Activated naive CD4-positive, alpha-beta T cell treated with anti-CD3 and anti-CD28 coated beads for 36 hours (primary cell): ENCODE data around the gene ANKRD33B. TPM values are rescaled to one million over a fixed set of nuclear protein-coding genes. Genes with fewer than 3 reads are reported as not detected.

Source experiments
- CTCF ChIA-PET: fragments of 350-600 bp; sonication (Branson Sonifier 250); formaldehyde crosslinking; loops from one replicate; lab custom pipeline; 2021; ENCODE audit warnings: antibody characterized with exemption; lab: Charles Lee
- DNase-seq: peaks from one replicate; pipeline ENCODE4 v3.0.0-alpha.2; 2020
- H3K27ac Mint-ChIP-seq: one replicate; pipeline ENCODE4 v1.8.0; 2021; ENCODE audit warnings: mild to moderate bottlenecking, mixed read lengths
- H3K27me3 Mint-ChIP-seq: one replicate; pipeline ENCODE4 v1.8.0; 2021; ENCODE audit warnings: low read depth, mixed read lengths
- H3K36me3 Mint-ChIP-seq: one replicate; pipeline ENCODE4 v1.8.0; 2021; ENCODE audit warnings: low read depth, mixed read lengths
- H3K4me1 Mint-ChIP-seq: one replicate; pipeline ENCODE4 v1.8.0; 2021; ENCODE audit warnings: low read depth, mixed read lengths
- H3K4me3 Mint-ChIP-seq: one replicate; pipeline ENCODE4 v1.8.0; 2021; ENCODE audit warnings: mild to moderate bottlenecking, moderate library complexity, mixed read lengths
- H3K9me3 Mint-ChIP-seq: one replicate; pipeline ENCODE4 v1.8.0; 2021; ENCODE audit warnings: mixed read lengths
- intact Hi-C: fragments of 100-400 bp; cut with micrococcal nuclease; formaldehyde crosslinking; loops from one replicate; pipeline ENCODE4 v1.15.1; 2023
- total RNA-seq, 2 experiments: library from RNA; stranded (reverse); gene quantifications; one replicate each; pipeline ENCODE4 v1.2.3, GENCODE V29; 2021

ANKRD33B gene
- total RNA-seq, 2 experiments from 2014 or later, result 1.9 to 2.5 TPM

DNA sequence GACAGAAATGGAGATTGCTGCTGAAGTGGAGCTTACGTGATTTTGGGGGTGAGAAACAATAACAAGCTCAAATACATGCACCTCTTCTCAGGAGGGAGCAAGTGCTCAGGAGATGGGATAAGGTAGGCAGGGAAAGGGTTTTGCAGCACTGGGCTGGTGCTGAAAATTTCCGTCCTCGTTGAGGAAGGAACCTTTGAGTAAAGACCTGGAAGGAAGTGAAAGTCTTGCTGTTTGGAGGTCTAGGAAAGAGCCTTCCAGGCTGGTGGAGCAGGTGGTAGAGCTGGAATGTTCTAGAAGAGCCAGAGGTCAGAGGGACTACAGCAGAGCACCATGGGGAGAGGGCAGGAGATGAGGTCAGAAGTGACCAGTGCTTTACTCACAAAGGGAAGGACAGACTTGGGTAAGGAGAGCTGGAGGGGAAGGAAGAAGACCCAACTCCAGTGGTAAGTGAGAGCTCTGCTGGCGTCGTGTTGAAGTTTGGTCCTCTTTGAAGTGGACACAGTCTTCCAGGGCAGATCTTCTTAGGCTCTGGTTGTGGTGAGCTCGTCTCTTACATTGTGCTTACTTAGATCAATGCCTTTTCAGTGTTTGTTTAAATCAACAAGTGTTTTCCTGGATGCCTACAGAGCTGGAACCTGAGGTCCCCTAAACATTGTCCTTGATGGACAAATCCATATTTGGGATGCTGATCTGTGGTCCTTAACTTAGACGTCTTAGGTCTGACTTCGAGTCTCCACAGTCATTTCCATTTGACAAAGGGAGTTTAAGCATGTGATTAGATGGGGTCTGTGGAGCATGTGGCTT, 21.0 kb downstream of the ANKRD33B start:
- Mint-ChIP-seq H3K27me3 (peaks cover 41% of the 10 kb centered on the region), H3K9me3 (peaks cover 5% of the 10 kb centered on the region), H3K4me3 (no peak overlapping the region), H3K36me3 (peaks cover 3% of the 10 kb centered on the region), H3K4me1 (peaks cover 45% of the 10 kb centered on the region), H3K27ac (no peak overlapping the region)
- CTCF ChIA-PET, result interaction anchor here (0.9 to 1.0 kb wide), 3 partner anchors 9 to 133 kb away, joined by 4 to 6 read pairs (median 5); no protein-coding TSS in a partner anchor
- intact Hi-C loops, result no loop called here
- no peak for DNase-seq

DNA sequence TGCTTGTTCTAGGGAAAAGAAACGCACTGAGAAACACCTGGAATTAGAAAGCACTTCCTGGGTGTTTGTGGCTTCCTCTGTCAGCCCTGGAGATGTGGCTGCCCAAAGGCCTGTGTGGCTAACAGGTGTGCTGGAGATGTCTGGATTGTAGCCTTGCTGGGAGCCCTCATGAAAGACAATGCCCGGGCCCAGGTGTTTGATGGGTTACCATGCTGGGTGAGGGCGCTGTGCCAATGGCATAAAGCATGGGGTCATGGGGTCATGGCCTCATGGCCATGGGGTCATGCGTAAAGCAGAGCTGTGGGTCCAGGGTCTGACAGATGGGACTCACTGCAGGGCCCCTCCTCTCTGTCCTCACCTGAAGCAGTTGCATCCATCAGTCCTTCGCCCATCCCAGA, 21.6 kb downstream of the ANKRD33B start:
- no peak overlapping the region for H3K27ac Mint-ChIP-seq
- peaks cover 41% of the 10 kb centered on the region for H3K27me3 Mint-ChIP-seq
- peaks cover 3% of the 10 kb centered on the region for H3K36me3 Mint-ChIP-seq
- no peak overlapping the region for H3K4me3 Mint-ChIP-seq
- intact Hi-C loops, result no loop called here
- CTCF ChIA-PET, result interaction anchor here (0.9 to 1.0 kb wide), 2 partner anchors 8 to 42 kb away, joined by 5 to 6 read pairs; no protein-coding TSS in a partner anchor
- DNase-seq, result no peak
- peaks cover 6% of the 10 kb centered on the region for H3K9me3 Mint-ChIP-seq
- H3K4me1 Mint-ChIP-seq, result peaks cover 40% of the 10 kb centered on the region

DNA sequence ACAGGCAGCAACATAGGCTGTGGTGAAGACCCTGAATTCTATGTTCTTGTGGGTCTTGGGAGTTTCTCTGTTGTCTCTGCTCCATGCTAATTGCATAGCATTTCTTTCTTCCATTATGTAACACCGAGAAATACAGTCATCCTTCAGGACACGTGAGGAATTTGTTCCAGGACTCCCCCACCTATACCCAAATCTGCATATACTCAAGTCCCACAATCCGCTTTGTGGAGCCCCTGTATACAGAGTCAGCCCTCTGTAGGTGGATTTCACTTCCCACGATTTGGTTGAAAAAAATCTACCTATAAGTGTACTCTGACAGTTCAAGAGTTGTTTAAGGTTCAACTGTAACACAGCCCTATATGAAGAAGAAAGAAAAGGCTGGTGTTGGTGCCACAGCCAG, 22.1 kb downstream of the ANKRD33B start:
- DNase-seq, result no peak
- CTCF ChIA-PET, result no interaction called here
- Mint-ChIP-seq H3K4me3 (no peak overlapping the region), H3K4me1 (peaks cover 39% of the 10 kb centered on the region), H3K27ac (no peak overlapping the region), H3K27me3 (peaks cover 43% of the 10 kb centered on the region), H3K36me3 (peaks cover 3% of the 10 kb centered on the region), H3K9me3 (peaks cover 6% of the 10 kb centered on the region)
- intact Hi-C loops, result no loop called here

DNA sequence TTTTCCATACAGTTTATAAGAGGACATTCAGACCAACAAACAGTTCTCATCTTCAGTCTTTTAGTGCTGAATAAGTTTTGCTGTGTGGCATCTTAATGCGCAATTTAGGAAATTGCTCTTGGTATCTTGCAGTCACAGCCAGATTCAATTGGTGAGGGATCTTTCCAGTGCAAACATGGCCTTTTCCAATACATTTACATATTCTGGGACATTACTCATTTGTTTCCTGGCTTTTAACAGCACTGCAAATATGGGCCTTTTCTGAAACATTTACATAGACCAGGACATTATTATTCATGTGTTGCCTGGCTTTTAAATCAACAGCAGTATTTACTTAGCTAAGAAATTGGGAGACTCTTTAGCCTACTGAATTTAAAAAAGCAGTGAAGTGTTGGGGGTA, 22.7 kb downstream of the ANKRD33B start:
- Mint-ChIP-seq H3K4me3 (no peak overlapping the region), H3K9me3 (peaks cover 6% of the 10 kb centered on the region), H3K36me3 (peaks cover 3% of the 10 kb centered on the region), H3K27me3 (peaks cover 43% of the 10 kb centered on the region), H3K4me1 (peaks cover 36% of the 10 kb centered on the region), H3K27ac (no peak overlapping the region)
- intact Hi-C loops, result no loop called here
- DNase-seq, result no peak
- CTCF ChIA-PET, result no interaction called here

DNA sequence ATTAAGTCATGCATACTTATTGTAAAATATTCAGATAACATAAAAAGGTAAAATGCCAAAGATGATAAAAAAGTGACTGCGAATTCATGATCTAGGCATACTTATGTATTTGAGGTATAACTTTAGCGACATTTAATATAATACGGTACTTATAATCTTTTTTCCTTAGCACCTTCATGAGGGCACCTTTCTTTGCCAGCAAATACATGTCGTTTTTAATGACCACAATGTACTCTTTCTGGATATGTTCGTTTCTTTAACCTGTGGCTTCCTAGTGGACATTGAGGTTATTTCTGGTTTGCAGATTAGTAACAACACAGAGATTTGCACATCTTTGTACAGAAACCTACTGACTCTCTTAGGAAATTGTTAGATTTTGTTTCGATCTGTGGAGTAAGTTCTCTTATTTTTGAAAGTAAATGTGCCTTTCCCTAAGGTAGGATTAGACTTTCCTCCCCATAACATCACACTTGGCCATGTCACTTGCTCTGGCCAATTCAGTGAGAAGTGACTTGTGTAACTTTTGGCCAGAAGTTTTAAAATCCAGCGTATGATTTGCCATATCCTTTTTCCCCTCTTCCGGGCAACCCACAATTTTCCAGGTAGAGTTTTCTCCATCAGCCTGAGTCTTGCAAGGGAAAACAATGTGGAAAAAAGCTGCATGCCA, 24.4 kb downstream of the ANKRD33B start:
- Mint-ChIP-seq H3K27ac (no peak overlapping the region), H3K36me3 (peaks cover 3% of the 10 kb centered on the region), H3K9me3 (peaks cover 6% of the 10 kb centered on the region), H3K4me3 (no peak overlapping the region), H3K27me3 (peaks cover 39% of the 10 kb centered on the region), H3K4me1 (peaks cover 31% of the 10 kb centered on the region)
- intact Hi-C loops, result no loop called here
- no peak for DNase-seq
- CTCF ChIA-PET, result no interaction called here

DNA sequence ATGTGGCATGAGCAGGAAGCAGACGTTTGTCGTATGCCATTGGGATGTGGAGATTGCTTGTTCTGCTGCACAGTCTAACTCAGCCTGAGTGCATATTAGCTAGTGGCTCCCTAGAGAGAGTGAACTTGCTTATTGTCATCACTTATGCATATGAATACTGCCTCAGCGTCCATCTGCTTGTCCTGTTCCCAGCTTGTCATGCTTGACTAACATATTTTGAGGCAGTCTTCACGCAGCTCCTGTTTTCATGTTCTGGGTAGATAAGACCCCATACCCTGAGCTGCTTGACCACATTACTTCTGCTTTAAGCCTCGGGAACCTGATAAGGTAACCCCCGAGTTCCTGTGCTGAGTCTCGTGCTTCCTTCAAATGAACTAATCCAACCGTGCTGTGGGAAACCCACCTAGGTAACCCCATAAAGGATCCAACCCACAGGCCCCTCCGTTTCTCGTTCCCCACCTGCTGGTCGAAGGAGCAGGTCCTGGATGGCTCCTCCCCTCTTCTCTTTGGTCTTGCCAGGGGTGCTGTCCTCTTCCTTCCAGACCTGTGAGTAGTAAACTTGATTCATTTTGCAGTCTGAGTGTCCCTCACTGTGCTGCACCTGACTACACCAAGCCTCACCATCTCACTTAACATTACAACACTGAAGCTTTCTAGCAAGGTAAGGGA, 25.0 kb downstream of the ANKRD33B start:
- peaks cover 41% of the 10 kb centered on the region for H3K27me3 Mint-ChIP-seq
- DNase-seq, result no peak
- H3K27ac Mint-ChIP-seq, result no peak overlapping the region
- H3K4me1 Mint-ChIP-seq, result peaks cover 29% of the 10 kb centered on the region
- CTCF ChIA-PET, result interaction anchor here (0.6 kb wide), 1 partner anchor 19 kb away, joined by 3 read pairs; no protein-coding TSS in a partner anchor
- no peak overlapping the region for H3K4me3 Mint-ChIP-seq
- H3K36me3 Mint-ChIP-seq, result peaks cover 3% of the 10 kb centered on the region
- intact Hi-C loops, result no loop called here
- peaks cover 6% of the 10 kb centered on the region for H3K9me3 Mint-ChIP-seq

DNA sequence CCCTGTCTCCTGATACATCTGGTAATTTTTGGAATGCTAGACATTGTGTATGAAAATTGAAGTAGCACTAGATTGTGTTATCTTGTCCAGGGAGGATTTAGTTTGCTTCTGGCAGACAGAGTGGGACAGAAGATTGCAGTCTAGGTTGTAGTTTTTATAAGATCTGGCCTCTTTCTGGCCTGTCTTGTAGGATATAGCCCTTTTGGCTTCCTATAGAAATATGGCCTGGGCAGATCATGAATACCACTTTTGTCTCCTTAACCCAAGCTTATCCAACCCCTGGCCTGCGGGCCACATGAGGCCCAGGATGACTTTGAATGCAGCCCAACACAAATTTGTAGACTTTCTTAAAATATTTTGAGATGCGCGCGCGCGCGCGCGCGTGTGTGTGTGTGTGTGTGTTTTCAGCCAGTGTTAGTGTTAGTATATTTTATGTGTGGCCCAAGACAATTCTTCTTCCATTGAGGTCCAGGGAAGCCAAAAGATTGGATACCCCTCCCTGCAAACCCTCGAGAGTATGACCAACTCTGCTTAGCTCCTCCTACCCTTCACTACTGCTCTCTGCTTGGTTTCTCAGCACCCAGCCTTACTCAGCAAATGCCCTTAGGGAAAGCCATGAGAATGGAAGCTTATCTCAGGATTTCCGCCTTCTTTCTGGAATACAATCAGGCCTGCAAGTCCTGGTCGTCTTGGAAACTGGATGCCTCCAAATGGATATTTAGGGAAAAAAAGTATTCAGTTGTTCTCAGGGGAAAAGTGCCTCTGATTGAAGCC, 26.5 kb downstream of the ANKRD33B start:
- CTCF ChIA-PET, result interaction anchor here (0.7 to 1.1 kb wide), 3 partner anchors 32 to 566 kb away, joined by 3 read pairs; no protein-coding TSS in a partner anchor
- Mint-ChIP-seq H3K4me3 (no peak overlapping the region), H3K27me3 (peaks cover 36% of the 10 kb centered on the region), H3K9me3 (peaks cover 6% of the 10 kb centered on the region), H3K36me3 (peaks cover 3% of the 10 kb centered on the region), H3K27ac (no peak overlapping the region), H3K4me1 (peaks cover 26% of the 10 kb centered on the region)
- intact Hi-C loops, result no loop called here
- DNase-seq, result no peak

DNA sequence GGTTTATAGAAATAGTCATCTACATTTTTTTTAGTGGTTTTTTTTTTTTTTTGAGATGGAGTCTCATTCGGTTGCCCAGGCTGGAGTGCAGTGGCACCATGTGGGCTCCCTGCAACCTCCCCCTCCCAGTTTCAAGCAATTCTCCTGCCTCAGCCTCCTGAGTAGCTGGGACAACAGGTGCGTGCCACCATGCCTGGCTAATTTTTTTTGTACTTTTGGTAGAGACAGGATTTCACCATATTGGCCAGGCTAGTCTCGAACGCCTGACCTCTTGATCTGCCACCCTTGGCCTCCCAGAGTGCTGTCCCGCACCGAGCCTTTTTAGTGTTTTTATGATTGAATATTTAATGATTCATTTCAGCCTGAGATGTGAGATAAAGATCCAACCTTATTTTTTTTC, 27.3 kb downstream of the ANKRD33B start:
- peaks cover 36% of the 10 kb centered on the region for H3K27me3 Mint-ChIP-seq
- no peak for DNase-seq
- H3K36me3 Mint-ChIP-seq, result peaks cover 3% of the 10 kb centered on the region
- intact Hi-C loops, result no loop called here
- CTCF ChIA-PET, result interaction anchor here (0.7 kb wide), 1 partner anchor 565 kb away, joined by 3 read pairs; no protein-coding TSS in a partner anchor
- no peak overlapping the region for H3K4me3 Mint-ChIP-seq
- peaks cover 29% of the 10 kb centered on the region for H3K4me1 Mint-ChIP-seq
- no peak overlapping the region for H3K27ac Mint-ChIP-seq
- peaks cover 6% of the 10 kb centered on the region for H3K9me3 Mint-ChIP-seq

DNA sequence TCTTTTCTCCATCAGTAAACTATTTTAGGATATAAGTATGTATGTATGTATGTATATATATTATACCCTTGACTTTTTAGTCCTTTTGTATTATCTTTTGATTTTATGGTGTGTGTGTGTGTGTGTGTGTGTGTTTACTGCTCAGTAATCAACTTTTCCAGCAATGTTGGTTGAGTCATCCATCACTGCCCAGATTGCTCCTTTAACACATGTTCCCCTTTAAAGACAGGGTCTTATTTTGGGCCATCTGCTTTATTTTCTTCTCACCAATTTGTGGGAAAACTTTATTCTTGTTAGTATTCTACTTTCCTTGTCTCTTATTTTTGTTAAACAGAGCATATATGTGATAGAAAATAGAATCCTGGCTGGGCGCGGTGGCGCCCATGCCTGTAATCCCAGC, 28.1 kb downstream of the ANKRD33B start:
- intact Hi-C loops, result no loop called here
- H3K4me3 Mint-ChIP-seq, result no peak overlapping the region
- no peak overlapping the region for H3K27ac Mint-ChIP-seq
- H3K27me3 Mint-ChIP-seq, result peaks cover 36% of the 10 kb centered on the region
- peaks cover 29% of the 10 kb centered on the region for H3K4me1 Mint-ChIP-seq
- peaks cover 3% of the 10 kb centered on the region for H3K36me3 Mint-ChIP-seq
- no peak for DNase-seq
- CTCF ChIA-PET, result interaction anchor here (1.0 to 1.1 kb wide), 2 partner anchors 43 to 235 kb away, joined by 3 to 4 read pairs; no protein-coding TSS in a partner anchor
- peaks cover 6% of the 10 kb centered on the region for H3K9me3 Mint-ChIP-seq

DNA sequence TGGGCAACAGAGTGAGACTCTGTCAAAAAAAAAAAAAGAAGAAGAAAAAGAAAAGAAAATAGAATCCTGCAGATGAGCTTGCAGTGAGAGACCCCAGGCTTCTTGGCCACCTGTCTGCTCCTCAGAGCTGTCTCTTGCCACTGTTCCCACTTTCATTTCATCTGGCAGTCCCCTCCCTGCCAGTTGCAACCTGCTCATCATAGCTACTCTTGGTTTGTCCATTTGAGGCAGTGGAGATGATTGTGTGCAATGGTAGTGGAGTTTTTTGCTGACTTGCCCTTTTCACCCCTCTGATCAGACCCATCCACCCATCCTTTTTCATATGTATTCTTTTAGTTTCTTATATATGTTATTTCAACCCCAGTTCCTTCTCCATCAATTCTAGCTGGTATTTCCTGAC, 28.7 kb downstream of the ANKRD33B start:
- CTCF ChIA-PET, result interaction anchor here (0.6 to 1.8 kb wide), 6 partner anchors 8 to 316 kb away, joined by 3 to 5 read pairs (median 3); no protein-coding TSS in a partner anchor

DNA sequence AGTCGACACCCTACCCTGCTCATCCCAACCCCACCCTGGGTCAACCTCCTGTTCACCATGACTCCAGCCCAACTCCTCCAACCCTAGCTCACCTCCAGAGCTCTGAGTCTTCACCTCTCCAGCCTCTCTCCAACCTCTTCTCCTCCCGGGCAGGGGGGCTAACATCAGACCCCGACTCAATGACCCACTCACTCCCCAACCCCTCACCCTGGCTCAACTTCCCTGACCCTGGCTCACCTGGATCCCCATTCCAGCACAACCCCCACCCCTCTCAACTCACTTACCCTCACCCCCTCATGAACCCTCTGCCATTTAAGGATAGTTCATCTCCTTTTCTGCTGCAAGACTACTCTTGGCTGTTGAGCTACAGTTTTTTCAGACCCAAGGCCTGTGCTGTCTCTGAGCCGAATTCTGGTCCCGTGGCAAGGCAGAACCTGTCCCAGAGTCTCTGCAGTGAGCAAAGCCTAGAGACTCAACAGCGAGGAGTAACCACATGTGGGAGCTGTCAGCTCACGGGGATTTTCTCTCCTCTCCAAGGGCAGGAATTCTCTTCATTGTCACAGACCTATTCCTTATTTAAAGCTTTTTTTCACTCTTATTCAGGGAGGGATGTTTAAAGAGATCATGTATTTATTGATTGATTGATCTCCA, 29.8 kb downstream of the ANKRD33B start:
- H3K9me3 Mint-ChIP-seq, result peaks cover 6% of the 10 kb centered on the region
- intact Hi-C loops, result no loop called here
- H3K36me3 Mint-ChIP-seq, result peaks cover 3% of the 10 kb centered on the region
- peaks cover 31% of the 10 kb centered on the region for H3K4me1 Mint-ChIP-seq
- no peak overlapping the region for H3K4me3 Mint-ChIP-seq
- CTCF ChIA-PET, result interaction anchor here (0.6 to 1.8 kb wide), 5 partner anchors 9 to 1439 kb away, joined by 3 to 5 read pairs (median 3); no protein-coding TSS in a partner anchor
- H3K27ac Mint-ChIP-seq, result no peak overlapping the region
- H3K27me3 Mint-ChIP-seq, result peaks cover 30% of the 10 kb centered on the region
- DNase-seq, result no peak

More for the DNA sequence above, 28.7 kb downstream of the ANKRD33B start:
- Mint-ChIP-seq H3K4me1 (peaks cover 30% of the 10 kb centered on the region), H3K27me3 (peaks cover 36% of the 10 kb centered on the region), H3K4me3 (no peak overlapping the region), H3K36me3 (peaks cover 3% of the 10 kb centered on the region), H3K9me3 (peaks cover 6% of the 10 kb centered on the region), H3K27ac (no peak overlapping the region)
- intact Hi-C loops, result no loop called here
- DNase-seq, result no peak
